ENCODE measurements around the gene GALNTL6.

The GALNTL6 gene

DNA sequence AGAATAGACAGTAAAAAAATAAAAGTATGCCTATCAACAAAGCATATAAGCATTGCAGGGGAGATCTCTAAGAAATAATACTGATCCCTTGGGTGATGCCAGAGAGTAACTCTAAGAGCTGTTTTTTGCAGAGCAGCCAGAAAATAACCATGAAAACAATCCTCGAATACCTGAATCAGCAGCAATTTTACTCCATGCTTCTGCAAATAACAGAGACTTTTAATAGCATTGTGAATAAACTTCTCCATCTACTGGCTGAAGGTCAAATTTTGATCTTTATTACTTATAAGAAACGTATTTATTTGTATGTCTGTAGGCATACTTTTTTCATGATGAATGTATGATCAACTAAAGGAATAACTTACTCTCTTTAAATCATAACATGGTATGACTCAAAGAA lies 334.5 kb downstream of the GALNTL6 start:
- TF ChIP-seq, protein P1, sequence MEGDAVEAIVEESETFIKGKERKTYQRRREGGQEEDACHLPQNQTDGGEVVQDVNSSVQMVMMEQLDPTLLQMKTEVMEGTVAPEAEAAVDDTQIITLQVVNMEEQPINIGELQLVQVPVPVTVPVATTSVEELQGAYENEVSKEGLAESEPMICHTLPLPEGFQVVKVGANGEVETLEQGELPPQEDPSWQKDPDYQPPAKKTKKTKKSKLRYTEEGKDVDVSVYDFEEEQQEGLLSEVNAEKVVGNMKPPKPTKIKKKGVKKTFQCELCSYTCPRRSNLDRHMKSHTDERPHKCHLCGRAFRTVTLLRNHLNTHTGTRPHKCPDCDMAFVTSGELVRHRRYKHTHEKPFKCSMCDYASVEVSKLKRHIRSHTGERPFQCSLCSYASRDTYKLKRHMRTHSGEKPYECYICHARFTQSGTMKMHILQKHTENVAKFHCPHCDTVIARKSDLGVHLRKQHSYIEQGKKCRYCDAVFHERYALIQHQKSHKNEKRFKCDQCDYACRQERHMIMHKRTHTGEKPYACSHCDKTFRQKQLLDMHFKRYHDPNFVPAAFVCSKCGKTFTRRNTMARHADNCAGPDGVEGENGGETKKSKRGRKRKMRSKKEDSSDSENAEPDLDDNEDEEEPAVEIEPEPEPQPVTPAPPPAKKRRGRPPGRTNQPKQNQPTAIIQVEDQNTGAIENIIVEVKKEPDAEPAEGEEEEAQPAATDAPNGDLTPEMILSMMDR (conservative IDR thresholded peaks at IDR 0.05; ENCODE audit: low read length), result no peak
- TF ChIP-seq EZH2phosphoT487 (IDR thresholded peaks at IDR 0.05; ENCODE audit: borderline replicate concordance), result no peak
- Histone ChIP-seq H3K9ac (ENCODE audit: low read depth, low read length, poor library complexity, severe bottlenecking) (no peak overlapping the region), H4K20me1 (ENCODE audit: insufficient read depth, low read length, poor library complexity, severe bottlenecking) (no peaks in the 10 kb centered on the region), H3K4me3 (ENCODE audit: low read length, poor library complexity, severe bottlenecking) (no peak overlapping the region), H3K9me3 (ENCODE audit: insufficient read depth, low read depth, low read length) (no peaks in the 10 kb centered on the region), H2AFZ (ENCODE audit: low read length) (no peak overlapping the region), H3K27me3 (ENCODE audit: insufficient read depth, low read length, poor library complexity, severe bottlenecking) (no peaks in the 10 kb centered on the region), H3K79me2 (ENCODE audit: insufficient read depth, low read length) (no peaks in the 10 kb centered on the region), H3K36me3 (ENCODE audit: insufficient read depth, low read length) (no peaks in the 10 kb centered on the region), H3K4me1 (ENCODE audit: insufficient read depth, low read length, poor library complexity, severe bottlenecking) (peaks cover 6% of the 10 kb centered on the region), H3F3A (ENCODE audit: low read depth) (no peaks in the 10 kb centered on the region), H3K4me2 (ENCODE audit: low read depth, low read length, poor library complexity, severe bottlenecking) (no peak overlapping the region), H3K9me2 (replicated peaks; ENCODE audit: low read depth, low read length) (no peaks in the 10 kb centered on the region)

GRCh38 chr4:172149329-172149728 lies 336.1 kb downstream of the GALNTL6 start:
- Histone ChIP-seq H3K9me2 (replicated peaks; ENCODE audit: low read depth, low read length) (no peaks in the 10 kb centered on the region), H3K4me3 (ENCODE audit: low read length, poor library complexity, severe bottlenecking) (no peak overlapping the region), H3K36me3 (ENCODE audit: insufficient read depth, low read length) (no peaks in the 10 kb centered on the region), H4K20me1 (ENCODE audit: insufficient read depth, low read length, poor library complexity, severe bottlenecking) (no peaks in the 10 kb centered on the region), H2AFZ (ENCODE audit: low read length) (no peak overlapping the region), H3K9ac (ENCODE audit: low read depth, low read length, poor library complexity, severe bottlenecking) (no peak overlapping the region), H3K27me3 (ENCODE audit: insufficient read depth, low read length, poor library complexity, severe bottlenecking) (no peaks in the 10 kb centered on the region), H3K9me3 (ENCODE audit: insufficient read depth, low read depth, low read length) (no peaks in the 10 kb centered on the region), H3K79me2 (ENCODE audit: insufficient read depth, low read length) (no peaks in the 10 kb centered on the region), H3K4me2 (ENCODE audit: low read depth, low read length, poor library complexity, severe bottlenecking) (no peak overlapping the region), H3F3A (ENCODE audit: low read depth) (no peaks in the 10 kb centered on the region), H3K4me1 (ENCODE audit: insufficient read depth, low read length, poor library complexity, severe bottlenecking) (peaks cover under 1% of the 10 kb centered on the region)
- TF ChIP-seq, protein P1 (conservative IDR thresholded peaks at IDR 0.05; ENCODE audit: low read length), result no peak

DNA sequence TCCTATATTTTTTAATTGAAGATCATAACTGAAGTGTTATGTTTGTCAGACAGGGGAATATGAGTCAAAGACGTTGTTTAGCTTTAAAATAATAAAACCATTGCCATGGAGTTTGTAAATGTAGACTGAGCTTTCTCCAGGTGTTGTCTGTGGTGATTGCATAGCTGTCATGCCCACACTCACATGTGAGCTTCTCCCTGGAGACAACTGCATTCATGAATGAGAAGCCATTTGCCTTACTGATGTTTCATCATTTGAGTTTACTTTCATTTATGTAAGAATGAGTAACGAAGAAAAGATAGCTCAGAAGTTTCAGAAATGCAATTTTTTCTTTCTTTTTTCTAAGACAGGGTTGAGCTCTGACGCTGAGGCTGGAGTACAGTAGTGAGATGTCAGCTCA lies 339.1 kb downstream of the GALNTL6 start:
- H3K36me3 ChIP-seq (ENCODE audit: insufficient read depth, low read length), result no peaks in the 10 kb centered on the region
- H3K9me2 ChIP-seq (replicated peaks; ENCODE audit: low read depth, low read length), result no peaks in the 10 kb centered on the region
- H4K20me1 ChIP-seq (ENCODE audit: insufficient read depth, low read length, poor library complexity, severe bottlenecking), result no peaks in the 10 kb centered on the region
- no peaks in the 10 kb centered on the region for H3F3A ChIP-seq (ENCODE audit: low read depth)
- no peak overlapping the region for H3K4me2 ChIP-seq (ENCODE audit: low read depth, low read length, poor library complexity, severe bottlenecking)
- H2AFZ ChIP-seq (ENCODE audit: low read length), result no peak overlapping the region
- H3K4me3 ChIP-seq (ENCODE audit: low read length, poor library complexity, severe bottlenecking), result no peak overlapping the region
- no peaks in the 10 kb centered on the region for H3K27me3 ChIP-seq (ENCODE audit: insufficient read depth, low read length, poor library complexity, severe bottlenecking)
- H3K9ac ChIP-seq (ENCODE audit: low read depth, low read length, poor library complexity, severe bottlenecking), result no peak overlapping the region
- no peaks in the 10 kb centered on the region for H3K9me3 ChIP-seq (ENCODE audit: insufficient read depth, low read depth, low read length)
- no peaks in the 10 kb centered on the region for H3K79me2 ChIP-seq (ENCODE audit: insufficient read depth, low read length)
- no peaks in the 10 kb centered on the region for H3K4me1 ChIP-seq (ENCODE audit: insufficient read depth, low read length, poor library complexity, severe bottlenecking)
- TF ChIP-seq EZH2phosphoT487 (IDR thresholded peaks at IDR 0.05; ENCODE audit: borderline replicate concordance), result no peak
- TF ChIP-seq, protein P1 (conservative IDR thresholded peaks at IDR 0.05; ENCODE audit: low read length), result no peak
